Measurements from ENCODE around the gene GTF3C4.

GRCh38 chr9:132627106-132627505 is 43.2 kb upstream of the GTF3C4 start:
- no peak for TF ChIP-seq CTCF (IDR thresholded peaks at IDR 0.05)
- TF ChIP-seq POLR2A (IDR thresholded peaks at IDR 0.05) = no peak
